Measurements from ENCODE around the gene RAB36.

DNA sequence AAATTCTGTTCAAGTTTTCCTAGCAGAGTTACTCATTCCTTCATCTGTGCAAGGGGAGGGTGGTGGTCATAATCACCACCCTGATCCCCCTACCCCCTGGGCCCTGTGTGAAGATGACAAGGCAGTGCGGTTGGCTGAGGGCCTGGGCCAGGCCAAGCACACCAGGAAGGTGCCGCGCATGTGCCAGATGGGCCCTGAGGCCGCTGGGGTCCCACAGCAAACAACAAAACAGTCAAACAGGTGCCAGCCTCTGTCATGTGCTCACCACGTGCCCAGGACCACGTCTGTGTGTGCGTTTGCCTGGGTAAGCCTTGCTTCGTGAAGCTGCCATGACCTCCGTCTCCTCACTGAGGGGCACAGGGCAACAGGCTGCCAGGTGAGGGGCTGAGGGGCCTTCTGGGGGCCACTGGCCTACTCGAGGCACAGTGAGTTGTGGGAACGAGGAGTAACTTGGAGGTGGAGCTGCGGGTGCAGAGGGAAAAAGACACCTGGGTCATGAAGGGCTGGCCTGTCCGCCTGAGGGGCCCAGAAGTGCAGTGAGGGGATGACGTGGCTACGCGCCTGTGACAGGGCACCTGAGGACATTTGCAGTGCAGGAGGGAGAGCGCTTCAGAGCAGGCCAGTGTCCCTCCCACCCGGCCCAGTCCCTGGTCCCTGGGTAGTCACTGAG lies 29.3 kb upstream of the RAB36 start:
- TF ChIP-seq, protein P1, sequence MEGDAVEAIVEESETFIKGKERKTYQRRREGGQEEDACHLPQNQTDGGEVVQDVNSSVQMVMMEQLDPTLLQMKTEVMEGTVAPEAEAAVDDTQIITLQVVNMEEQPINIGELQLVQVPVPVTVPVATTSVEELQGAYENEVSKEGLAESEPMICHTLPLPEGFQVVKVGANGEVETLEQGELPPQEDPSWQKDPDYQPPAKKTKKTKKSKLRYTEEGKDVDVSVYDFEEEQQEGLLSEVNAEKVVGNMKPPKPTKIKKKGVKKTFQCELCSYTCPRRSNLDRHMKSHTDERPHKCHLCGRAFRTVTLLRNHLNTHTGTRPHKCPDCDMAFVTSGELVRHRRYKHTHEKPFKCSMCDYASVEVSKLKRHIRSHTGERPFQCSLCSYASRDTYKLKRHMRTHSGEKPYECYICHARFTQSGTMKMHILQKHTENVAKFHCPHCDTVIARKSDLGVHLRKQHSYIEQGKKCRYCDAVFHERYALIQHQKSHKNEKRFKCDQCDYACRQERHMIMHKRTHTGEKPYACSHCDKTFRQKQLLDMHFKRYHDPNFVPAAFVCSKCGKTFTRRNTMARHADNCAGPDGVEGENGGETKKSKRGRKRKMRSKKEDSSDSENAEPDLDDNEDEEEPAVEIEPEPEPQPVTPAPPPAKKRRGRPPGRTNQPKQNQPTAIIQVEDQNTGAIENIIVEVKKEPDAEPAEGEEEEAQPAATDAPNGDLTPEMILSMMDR (IDR thresholded peaks at IDR 0.05) = no peak
- no peak for TF ChIP-seq POLR2A (IDR thresholded peaks at IDR 0.05)
